HepG2 (cell line): ENCODE data around the gene CDH11. TPM values are rescaled to one million over a fixed set of nuclear protein-coding genes. Genes with fewer than 3 reads are reported as not detected.

Experiments
- ATAC-seq: fragments of 200-7000 bp; cut with Tn5 transposase; 3 replicates; pipeline ENCODE4 v1.9.1; 2020; ENCODE audit warnings: mild to moderate bottlenecking, moderate library complexity
- BruUV-seq: library from RNA; stranded (reverse); fragments of 400-500 nt; replicated peaks from 2 replicates; lab custom pipeline; 2021; lab: Mats Ljungman, UMichigan
- CTCF ChIA-PET: fragments of 300-600 bp; formaldehyde crosslinking; extraction: SDS; loops from one replicate; lab custom pipeline; 2021; ENCODE audit warnings: low total read pairs, inconsistent platforms, low intra/inter-chr PET ratio; lab: Yijun Ruan, JAX
- POLR2A ChIA-PET: fragments of 350-600 bp; sonication (Branson Sonifier 250); formaldehyde crosslinking; loops from one replicate; lab custom pipeline; 2020; ENCODE audit warnings: antibody characterized with exemption, inconsistent platforms; lab: Yijun Ruan, JAX
- DNase-seq: peaks from one replicate; pipeline ENCODE4 v3.0.0-alpha.2; 2015; ENCODE audit warnings: low spot score
- FAIRE-seq: peaks from 3 replicates; lab custom pipeline; 2011; peaks lifted over from hg19 to GRCh38; lab: Jason Lieb, UNC
- H2AFZ ChIP-seq: one replicate; pipeline ENCODE4 v1.6.1; 2011; ENCODE audit warnings: low read length, inconsistent platforms
- H3K27ac ChIP-seq: fragments of 300-600 bp; 3 replicates; pipeline ENCODE4 v1.8.0; 2011; ENCODE audit warnings: mixed run types, mild to moderate bottlenecking, mixed read lengths, low read length, inconsistent platforms; ENCODE audit not compliant: insufficient read depth; ENCODE audit errors: extremely low read length
- H3K27me3 ChIP-seq, 2 experiments: fragments of 200-600 bp in 1 of 2; 2 replicates in 1 of 2; 3 replicates in 1 of 2; pipeline versions ENCODE4 v1.6.0 to v1.8.0; 2011; ENCODE audit warnings: low read length in 2 of 2, mild to moderate bottlenecking in 2 of 2, moderate library complexity in 2 of 2, inconsistent platforms in 1 of 2; ENCODE audit not compliant: insufficient read depth in 2 of 2, control insufficient read depth in 1 of 2
- H3K36me3 ChIP-seq, 2 experiments: fragments of 200-600 bp in 1 of 2; replicated peaks in 1 of 2; 2 replicates in 1 of 2; 3 replicates in 1 of 2; pipeline versions ENCODE4 v1.5.1 to v1.8.0; 2011; ENCODE audit warnings: low read length in 2 of 2, inconsistent platforms in 1 of 2; ENCODE audit not compliant: insufficient read depth in 2 of 2, control insufficient read depth in 1 of 2
- H3K4me1 ChIP-seq: 2 replicates; pipeline ENCODE4 v1.5.1; 2012; ENCODE audit warnings: low read length, inconsistent platforms; ENCODE audit not compliant: insufficient read depth
- H3K4me2 ChIP-seq: 2 replicates; pipeline ENCODE4 v1.6.0; 2011; ENCODE audit warnings: low read depth, low read length, inconsistent platforms
- H3K4me3 ChIP-seq, 3 experiments: fragments of 200-600 bp in 1 of 3; sonication (generic), shearing (Covaris generic) in 1 of 3; replicated peaks in 1 of 3; 2 replicates each; pipeline ENCODE4 v1.5.1; 2011 to 2016; ENCODE audit warnings: low read length in 3 of 3, inconsistent platforms in 2 of 3, low read depth in 2 of 3, mild to moderate bottlenecking in 2 of 3, control low read depth in 1 of 3, mixed read lengths in 1 of 3; ENCODE audit not compliant: insufficient read depth in 1 of 3
- H3K79me2 ChIP-seq: one replicate; pipeline ENCODE4 v1.6.1; 2011; ENCODE audit warnings: low read length, inconsistent platforms; ENCODE audit not compliant: insufficient read depth
- H3K9ac ChIP-seq: 2 replicates; pipeline ENCODE4 v1.6.0; 2011; ENCODE audit warnings: mild to moderate bottlenecking, low read depth, low read length, inconsistent platforms; ENCODE audit not compliant: insufficient read depth
- H3K9me3 ChIP-seq: 2 replicates; pipeline ENCODE4 v1.5.1; 2012; ENCODE audit warnings: mild to moderate bottlenecking, low read length
- H4K20me1 ChIP-seq: 2 replicates; pipeline ENCODE4 v1.6.0; 2011; ENCODE audit warnings: inconsistent platforms, mild to moderate bottlenecking, low read length, moderate library complexity; ENCODE audit not compliant: insufficient read depth
- ADNP ChIP-seq: sonication (generic); formaldehyde crosslinking; IDR thresholded peaks from 2 replicates; pipeline ENCODE4 v1.4.0; 2020; ENCODE audit warnings: missing genetic modification reagents
- ASH2L ChIP-seq: fragments of 300-600, 200-600 bp; sonication (generic); IDR thresholded peaks from 2 replicates; pipeline ENCODE4 v1.7.0; 2017; ENCODE audit warnings: low read depth, mild to moderate bottlenecking, moderate library complexity, mixed read lengths, low read length; ENCODE audit not compliant: insufficient read length
- CHCHD3 ChIP-seq: sonication (generic); formaldehyde crosslinking; IDR thresholded peaks from 2 replicates; pipeline ENCODE4 v1.8.0; 2022; ENCODE audit warnings: mild to moderate bottlenecking, missing genetic modification reagents, moderate library complexity
- DR1 ChIP-seq: sonication (generic); formaldehyde crosslinking; IDR thresholded peaks from 2 replicates; pipeline ENCODE4 v1.8.0; 2021; ENCODE audit warnings: mild to moderate bottlenecking, missing genetic modification reagents, inconsistent platforms
- ELF1 ChIP-seq: sonication (generic); formaldehyde crosslinking; IDR thresholded peaks from 2 replicates; pipeline ENCODE4 v1.4.0; 2020; ENCODE audit warnings: missing genetic modification reagents
- HOXA5 ChIP-seq: sonication (generic); formaldehyde crosslinking; IDR thresholded peaks from 2 replicates; pipeline ENCODE4 v1.4.0; 2020; ENCODE audit warnings: missing genetic modification reagents
- ZNF33A ChIP-seq: sonication (generic); formaldehyde crosslinking; IDR thresholded peaks from 2 replicates; pipeline ENCODE4 v1.5.1; 2020; ENCODE audit warnings: missing genetic modification reagents, mild to moderate bottlenecking, moderate library complexity, borderline replicate concordance
- ZNF382 ChIP-seq: sonication (generic); formaldehyde crosslinking; IDR thresholded peaks from 2 replicates; pipeline ENCODE4 v1.5.0; 2020; ENCODE audit warnings: missing genetic modification reagents, mild to moderate bottlenecking, borderline replicate concordance
- ZNF615 ChIP-seq: sonication (generic); formaldehyde crosslinking; IDR thresholded peaks from 2 replicates; pipeline ENCODE4 v1.5.0; 2020; ENCODE audit warnings: mild to moderate bottlenecking, missing genetic modification reagents, borderline replicate concordance
- ZNF83 ChIP-seq: sonication (generic); formaldehyde crosslinking; IDR thresholded peaks from 2 replicates; pipeline ENCODE4 v1.4.0; 2020; ENCODE audit warnings: missing genetic modification reagents, mild to moderate bottlenecking, borderline replicate concordance
- WGBS: methylation state at CpG from one replicate; pipeline ENCODE4 v1.1.6; 2017; ENCODE audit warnings: low lambda C conversion rate; 5-methylcytosine and 5-hydroxymethylcytosine counted together
- in situ Hi-C: cut with HindIII; loops from 2 replicates; pipeline ENCODE4 v1.10.0; 2017; ENCODE audit warnings: low pct_unique_long_range_greater_than_20kb; ENCODE audit not compliant: extremely low pct_ligation_motif_present
- intact Hi-C: fragments of 100-400 bp; cut with micrococcal nuclease; formaldehyde crosslinking; loops from one replicate; pipeline ENCODE4 v1.10.0; 2022; ENCODE audit not compliant: unreplicated experiment
- polyA plus RNA-seq, 8 experiments: library from polyadenylated mRNA; depleted of rRNA in 3 of 8; stranded (reverse) in 7 of 8; unstranded in 1 of 8; fragments of >200 nt; fragmentation: Illumina TruSeq in 4 of 8; extraction: Trizol in 4 of 8; gene quantifications; 2 replicates each; pipeline versions ENCODE4 v1.2.1 to v1.2.3, GENCODE V29; 2011 to 2016; ENCODE audit warnings: low read depth in 4 of 8, missing spikeins in 1 of 8, mixed read lengths in 1 of 8; ENCODE audit not compliant: insufficient read depth in 1 of 8
- total RNA-seq, 5 experiments: library from RNA; depleted of rRNA; stranded (reverse); fragments of >200 nt; fragmentation: Illumina TruSeq; extraction: Trizol; gene quantifications; 2 replicates each; pipeline ENCODE4 v1.2.3, GENCODE V29; 2016; ENCODE audit warnings: low read depth in 1 of 5
- TF ChIP-seq, protein P1 (sequence below): sonication (generic); formaldehyde crosslinking; IDR thresholded peaks from 2 replicates; pipeline ENCODE4 v1.5.0; 2020; ENCODE audit warnings: mild to moderate bottlenecking, missing genetic modification reagents
- TF ChIP-seq, protein P2 (sequence below): sonication (generic); formaldehyde crosslinking; IDR thresholded peaks from 2 replicates; pipeline ENCODE4 v1.9.0; 2021; ENCODE audit warnings: mild to moderate bottlenecking, missing genetic modification reagents
- TF ChIP-seq, protein P3 (sequence below): sonication (generic); formaldehyde crosslinking; IDR thresholded peaks from 2 replicates; pipeline ENCODE4 v1.5.0; 2020; ENCODE audit warnings: missing genetic modification reagents, mild to moderate bottlenecking, borderline replicate concordance

The CDH11 gene
- total and polyA plus RNA-seq, 2 of the 13 experiments (the other 11 are each of a cell fraction or from before 2014, with no cell fraction given), result not detected

DNA sequence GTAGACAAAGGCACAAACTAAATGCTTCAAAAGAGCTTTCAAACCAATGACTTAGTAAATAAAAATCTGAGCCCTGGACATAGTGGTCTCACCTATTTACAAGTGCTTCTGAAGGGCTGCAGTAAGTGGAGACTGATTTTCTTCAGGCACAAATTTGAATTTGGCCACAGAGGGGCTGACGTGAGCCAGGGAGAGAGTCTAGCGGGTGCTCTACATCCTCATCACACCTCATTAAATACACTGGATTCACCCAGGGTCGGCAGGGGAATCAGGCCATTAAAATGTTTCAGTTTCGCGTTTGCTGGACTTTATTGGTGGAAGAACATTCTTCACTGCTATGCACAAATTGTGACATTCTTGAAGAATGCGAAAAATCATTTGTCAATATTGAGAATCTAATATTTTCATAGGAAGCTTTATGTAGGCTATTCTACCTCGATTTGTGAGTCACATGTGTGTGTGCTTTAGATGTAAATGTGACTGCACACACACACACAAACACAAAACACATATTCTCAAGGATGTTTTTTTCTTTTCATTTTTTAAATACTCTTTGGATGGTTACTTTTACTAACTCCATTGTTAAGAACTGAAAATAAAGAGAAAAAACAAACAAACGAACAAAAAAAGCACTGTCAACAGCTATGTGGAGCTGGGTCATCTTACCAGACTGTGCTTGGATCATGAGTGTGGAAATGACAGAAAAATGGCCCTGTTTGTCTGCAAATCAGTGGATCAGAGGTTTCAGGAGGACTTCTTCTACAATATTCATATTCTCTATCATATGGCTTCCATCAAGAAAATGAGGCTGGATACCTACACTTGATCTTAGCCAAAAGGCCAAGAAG lies 58.9 kb downstream of the CDH11 start:
- BruUV-seq, result no TSS peak
- ATAC-seq, result no peak
- POLR2A ChIA-PET, result no interaction called here
- no peak for TF ChIP-seq ADNP
- TF ChIP-seq, protein P1, sequence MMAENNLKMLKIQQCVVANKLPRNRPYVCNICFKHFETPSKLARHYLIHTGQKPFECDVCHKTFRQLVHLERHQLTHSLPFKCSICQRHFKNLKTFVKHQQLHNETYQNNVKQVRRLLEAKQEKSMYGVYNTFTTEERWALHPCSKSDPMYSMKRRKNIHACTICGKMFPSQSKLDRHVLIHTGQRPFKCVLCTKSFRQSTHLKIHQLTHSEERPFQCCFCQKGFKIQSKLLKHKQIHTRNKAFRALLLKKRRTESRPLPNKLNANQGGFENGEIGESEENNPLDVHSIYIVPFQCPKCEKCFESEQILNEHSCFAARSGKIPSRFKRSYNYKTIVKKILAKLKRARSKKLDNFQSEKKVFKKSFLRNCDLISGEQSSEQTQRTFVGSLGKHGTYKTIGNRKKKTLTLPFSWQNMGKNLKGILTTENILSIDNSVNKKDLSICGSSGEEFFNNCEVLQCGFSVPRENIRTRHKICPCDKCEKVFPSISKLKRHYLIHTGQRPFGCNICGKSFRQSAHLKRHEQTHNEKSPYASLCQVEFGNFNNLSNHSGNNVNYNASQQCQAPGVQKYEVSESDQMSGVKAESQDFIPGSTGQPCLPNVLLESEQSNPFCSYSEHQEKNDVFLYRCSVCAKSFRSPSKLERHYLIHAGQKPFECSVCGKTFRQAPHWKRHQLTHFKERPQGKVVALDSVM, result no peak
- no peak for TF ChIP-seq ZNF382
- TF ChIP-seq ZNF615, result no peak
- TF ChIP-seq, protein P2, sequence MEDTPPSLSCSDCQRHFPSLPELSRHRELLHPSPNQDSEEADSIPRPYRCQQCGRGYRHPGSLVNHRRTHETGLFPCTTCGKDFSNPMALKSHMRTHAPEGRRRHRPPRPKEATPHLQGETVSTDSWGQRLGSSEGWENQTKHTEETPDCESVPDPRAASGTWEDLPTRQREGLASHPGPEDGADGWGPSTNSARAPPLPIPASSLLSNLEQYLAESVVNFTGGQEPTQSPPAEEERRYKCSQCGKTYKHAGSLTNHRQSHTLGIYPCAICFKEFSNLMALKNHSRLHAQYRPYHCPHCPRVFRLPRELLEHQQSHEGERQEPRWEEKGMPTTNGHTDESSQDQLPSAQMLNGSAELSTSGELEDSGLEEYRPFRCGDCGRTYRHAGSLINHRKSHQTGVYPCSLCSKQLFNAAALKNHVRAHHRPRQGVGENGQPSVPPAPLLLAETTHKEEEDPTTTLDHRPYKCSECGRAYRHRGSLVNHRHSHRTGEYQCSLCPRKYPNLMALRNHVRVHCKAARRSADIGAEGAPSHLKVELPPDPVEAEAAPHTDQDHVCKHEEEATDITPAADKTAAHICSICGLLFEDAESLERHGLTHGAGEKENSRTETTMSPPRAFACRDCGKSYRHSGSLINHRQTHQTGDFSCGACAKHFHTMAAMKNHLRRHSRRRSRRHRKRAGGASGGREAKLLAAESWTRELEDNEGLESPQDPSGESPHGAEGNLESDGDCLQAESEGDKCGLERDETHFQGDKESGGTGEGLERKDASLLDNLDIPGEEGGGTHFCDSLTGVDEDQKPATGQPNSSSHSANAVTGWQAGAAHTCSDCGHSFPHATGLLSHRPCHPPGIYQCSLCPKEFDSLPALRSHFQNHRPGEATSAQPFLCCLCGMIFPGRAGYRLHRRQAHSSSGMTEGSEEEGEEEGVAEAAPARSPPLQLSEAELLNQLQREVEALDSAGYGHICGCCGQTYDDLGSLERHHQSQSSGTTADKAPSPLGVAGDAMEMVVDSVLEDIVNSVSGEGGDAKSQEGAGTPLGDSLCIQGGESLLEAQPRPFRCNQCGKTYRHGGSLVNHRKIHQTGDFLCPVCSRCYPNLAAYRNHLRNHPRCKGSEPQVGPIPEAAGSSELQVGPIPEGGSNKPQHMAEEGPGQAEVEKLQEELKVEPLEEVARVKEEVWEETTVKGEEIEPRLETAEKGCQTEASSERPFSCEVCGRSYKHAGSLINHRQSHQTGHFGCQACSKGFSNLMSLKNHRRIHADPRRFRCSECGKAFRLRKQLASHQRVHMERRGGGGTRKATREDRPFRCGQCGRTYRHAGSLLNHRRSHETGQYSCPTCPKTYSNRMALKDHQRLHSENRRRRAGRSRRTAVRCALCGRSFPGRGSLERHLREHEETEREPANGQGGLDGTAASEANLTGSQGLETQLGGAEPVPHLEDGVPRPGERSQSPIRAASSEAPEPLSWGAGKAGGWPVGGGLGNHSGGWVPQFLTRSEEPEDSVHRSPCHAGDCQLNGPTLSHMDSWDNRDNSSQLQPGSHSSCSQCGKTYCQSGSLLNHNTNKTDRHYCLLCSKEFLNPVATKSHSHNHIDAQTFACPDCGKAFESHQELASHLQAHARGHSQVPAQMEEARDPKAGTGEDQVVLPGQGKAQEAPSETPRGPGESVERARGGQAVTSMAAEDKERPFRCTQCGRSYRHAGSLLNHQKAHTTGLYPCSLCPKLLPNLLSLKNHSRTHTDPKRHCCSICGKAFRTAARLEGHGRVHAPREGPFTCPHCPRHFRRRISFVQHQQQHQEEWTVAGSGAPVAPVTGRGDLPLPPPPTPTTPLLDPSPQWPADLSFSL (CRISPR knock-in tag), result no peak
- no peak for TF ChIP-seq CHCHD3
- no peak for TF ChIP-seq ZNF33A
- TF ChIP-seq, protein P3, sequence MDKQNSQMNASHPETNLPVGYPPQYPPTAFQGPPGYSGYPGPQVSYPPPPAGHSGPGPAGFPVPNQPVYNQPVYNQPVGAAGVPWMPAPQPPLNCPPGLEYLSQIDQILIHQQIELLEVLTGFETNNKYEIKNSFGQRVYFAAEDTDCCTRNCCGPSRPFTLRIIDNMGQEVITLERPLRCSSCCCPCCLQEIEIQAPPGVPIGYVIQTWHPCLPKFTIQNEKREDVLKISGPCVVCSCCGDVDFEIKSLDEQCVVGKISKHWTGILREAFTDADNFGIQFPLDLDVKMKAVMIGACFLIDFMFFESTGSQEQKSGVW (CRISPR knock-in tag), result no peak
- TF ChIP-seq DR1, result no peak
- TF ChIP-seq ZNF83 (CRISPR knock-in tag), result no peak
- TF ChIP-seq ASH2L, result no peak
- no peak for TF ChIP-seq ELF1 (CRISPR knock-in tag)
- no peak for TF ChIP-seq HOXA5 (CRISPR knock-in tag)

More for the DNA sequence above, 58.9 kb downstream of the CDH11 start:
- no peaks in the 10 kb centered on the region for H4K20me1 ChIP-seq
- intact Hi-C loops (no loop called here), in situ Hi-C loops (no loop called here)
- no peaks in the 10 kb centered on the region for H3K79me2 ChIP-seq
- no peaks in the 10 kb centered on the region for H3K4me1 ChIP-seq
- WGBS, result under 1% methylated on average over 8 of the region's 8 CpGs
- no peak overlapping the region for H2AFZ ChIP-seq
- H3K27me3 ChIP-seq, result no peaks in the 10 kb centered on the region; a peak in 1 of 5 replicates
- H3K27ac ChIP-seq, result no peak overlapping the region
- no peak overlapping the region for H3K4me2 ChIP-seq
- DNase-seq (no peak), FAIRE-seq (no peak)
- H3K36me3 ChIP-seq, result no peaks in the 10 kb centered on the region
- CTCF ChIA-PET, result no interaction called here
- no peaks in the 10 kb centered on the region for H3K9me3 ChIP-seq
- H3K9ac ChIP-seq, result no peak overlapping the region
- H3K4me3 ChIP-seq, result no peak overlapping the region
